Neural cell (in vitro differentiated cells): ENCODE results near the gene ASAP3. TPM values are rescaled to one million over a fixed set of nuclear protein-coding genes. Genes with fewer than 3 reads are reported as not detected.

Source experiments
- H2AFZ ChIP-seq: fragments of 200-600, 300-800 bp; sonication (generic), shearing (Covaris generic); 2 replicates; pipeline ENCODE4 v1.6.0; 2014; ENCODE audit warnings: low read depth, mild to moderate bottlenecking, antibody characterized with exemption, low read length, moderate library complexity
- H3F3A ChIP-seq: fragments of 200-600 bp; shearing (Covaris generic); 2 replicates; pipeline ENCODE4 v1.6.1; 2016; ENCODE audit warnings: mild to moderate bottlenecking, moderate library complexity, mixed read lengths, antibody characterized with exemption, low read length; ENCODE audit not compliant: insufficient read depth, poor library complexity, severe bottlenecking
- H3K27ac ChIP-seq: fragments of 200-600, 300-800 bp; sonication (generic), shearing (Covaris generic); 2 replicates; pipeline ENCODE4 v1.5.1; 2014; ENCODE audit warnings: mild to moderate bottlenecking, low read length, moderate library complexity
- H3K27me3 ChIP-seq: fragments of 300-800, 200-600 bp; sonication (generic), shearing (Covaris generic); 2 replicates; pipeline ENCODE4 v1.6.0; 2014; ENCODE audit warnings: mild to moderate bottlenecking, low read depth, low read length, moderate library complexity; ENCODE audit not compliant: insufficient read depth
- H3K36me3 ChIP-seq: fragments of 300-800, 200-600 bp; sonication (generic), shearing (Covaris generic); 2 replicates; pipeline ENCODE4 v1.5.1; 2014; ENCODE audit warnings: mild to moderate bottlenecking, antibody characterized with exemption, low read length, moderate library complexity; ENCODE audit not compliant: insufficient read depth
- H3K4me2 ChIP-seq: fragments of 300-800, 200-600 bp; sonication (generic), shearing (Covaris generic); 2 replicates; pipeline ENCODE4 v1.6.0; 2014; ENCODE audit warnings: mild to moderate bottlenecking, low read length
- H3K4me3 ChIP-seq: fragments of 300-800, 200-600 bp; sonication (generic), shearing (Covaris generic); 2 replicates; pipeline ENCODE4 v1.5.1; 2014; ENCODE audit warnings: mild to moderate bottlenecking, low read length, moderate library complexity
- H3K79me2 ChIP-seq: fragments of 200-600 bp; shearing (Covaris generic); replicated peaks from 2 replicates; pipeline ENCODE4 v1.6.0; 2014; ENCODE audit warnings: mild to moderate bottlenecking, low read length, moderate library complexity; ENCODE audit not compliant: insufficient read depth
- H3K9ac ChIP-seq: fragments of 300-800, 200-600 bp; sonication (generic), shearing (Covaris generic); 2 replicates; pipeline ENCODE4 v1.6.1; 2016; ENCODE audit warnings: mild to moderate bottlenecking, low read length, mixed read lengths
- H3K9me2 ChIP-seq: fragments of 200-600 bp; shearing (Covaris generic); 2 replicates; pipeline ENCODE4 v1.6.1; 2016; ENCODE audit warnings: mild to moderate bottlenecking, low read length, mixed read lengths; ENCODE audit not compliant: insufficient read depth
- H3K9me3 ChIP-seq: fragments of 200-600, 300-800 bp; sonication (generic), shearing (Covaris generic); 2 replicates; pipeline ENCODE4 v1.6.1; 2016; ENCODE audit warnings: mild to moderate bottlenecking, mixed run types, low read length, moderate library complexity, mixed read lengths
- H4K20me1 ChIP-seq: fragments of 200-600 bp; shearing (Covaris generic); 2 replicates; pipeline ENCODE4 v1.6.1; 2016; ENCODE audit warnings: mild to moderate bottlenecking, mixed run types; ENCODE audit not compliant: insufficient read depth
- CTCF ChIP-seq: fragments of 450-650 bp; IDR thresholded peaks from 2 replicates; pipeline ENCODE4 v1.5.1; 2014; ENCODE audit warnings: antibody characterized with exemption, mild to moderate bottlenecking, moderate library complexity; ENCODE audit not compliant: poor library complexity, severe bottlenecking
- EP300 ChIP-seq: fragments of 450-650 bp; conservative IDR thresholded peaks from 2 replicates; pipeline ENCODE4 v1.6.1; 2014; ENCODE audit warnings: antibody characterized with exemption, mild to moderate bottlenecking, moderate library complexity; ENCODE audit not compliant: poor library complexity, severe bottlenecking
- EZH2 ChIP-seq: fragments of 200-600, 300-800 bp; shearing (Covaris generic), sonication (generic); IDR thresholded peaks from 2 replicates; pipeline ENCODE4 v1.6.1; 2014; ENCODE audit warnings: antibody characterized with exemption, low read length, borderline replicate concordance, mild to moderate bottlenecking; ENCODE audit not compliant: insufficient read depth, poor library complexity, severe bottlenecking
- MXI1 ChIP-seq: fragments of 450-650 bp; conservative IDR thresholded peaks from 2 replicates; pipeline ENCODE4 v1.6.1; 2014; ENCODE audit warnings: antibody characterized with exemption, mild to moderate bottlenecking; ENCODE audit not compliant: poor library complexity, severe bottlenecking
- POLR2AphosphoS5 ChIP-seq: IDR thresholded peaks from 2 replicates; pipeline ENCODE4 v1.6.1; 2012
- RAD21 ChIP-seq: fragments of 450-650 bp; conservative IDR thresholded peaks from 2 replicates; pipeline ENCODE4 v1.6.1; 2014; ENCODE audit warnings: antibody characterized with exemption, mild to moderate bottlenecking, moderate library complexity
- REST ChIP-seq: IDR thresholded peaks from 2 replicates; pipeline ENCODE4 v1.6.1; 2012; ENCODE audit warnings: borderline replicate concordance
- SMC3 ChIP-seq: fragments of 450-650 bp; conservative IDR thresholded peaks from 2 replicates; pipeline ENCODE4 v1.6.1; 2014; ENCODE audit warnings: antibody characterized with exemption, mild to moderate bottlenecking, moderate library complexity; ENCODE audit not compliant: poor library complexity
- TAF1 ChIP-seq: IDR thresholded peaks from 2 replicates; pipeline ENCODE4 v1.6.1; 2012; ENCODE audit warnings: low read depth
- polyA plus RNA-seq: library from polyadenylated mRNA; depleted of rRNA; stranded (reverse); fragments of >200 nt; gene quantifications from 2 replicates; pipeline ENCODE4 v1.2.3, GENCODE V29; 2014

Gene ASAP3
- polyA plus RNA-seq, 1 donor from 2014 or later, result 24.9 TPM

- Histone ChIP-seq H3K9me2 (no peaks in the 10 kb centered on the region), H3K4me2 (no peak overlapping the region), H3K4me3 (no peak overlapping the region), H3K9me3 (no peaks in the 10 kb centered on the region), H2AFZ (no peak overlapping the region), H3F3A (no peaks in the 10 kb centered on the region), H3K27ac (no peak overlapping the region), H3K27me3 (peaks cover 15% of the 10 kb centered on the region), H3K79me2 (no peaks in the 10 kb centered on the region), H3K9ac (no peak overlapping the region), H4K20me1 (no peaks in the 10 kb centered on the region), H3K36me3 (no peaks in the 10 kb centered on the region)
- TF ChIP-seq MXI1 (no peak), POLR2AphosphoS5 (no peak), REST (no peak)
Measured at GRCh38 chr1:23419180-23419579, 64.8 kb downstream of the ASAP3 start.

GRCh38 chr1:23417570-23417969 lies 66.4 kb downstream of the ASAP3 start:
- H3K9me2 ChIP-seq, result no peaks in the 10 kb centered on the region
- no peaks in the 10 kb centered on the region for H3F3A ChIP-seq
- TF ChIP-seq EP300, result no peak
- no peak overlapping the region for H2AFZ ChIP-seq
- no peaks in the 10 kb centered on the region for H3K79me2 ChIP-seq
- no peak overlapping the region for H3K4me3 ChIP-seq
- H4K20me1 ChIP-seq, result no peaks in the 10 kb centered on the region
- no peak overlapping the region for H3K4me2 ChIP-seq
- H3K27me3 ChIP-seq, result no peaks in the 10 kb centered on the region
- no peaks in the 10 kb centered on the region for H3K9me3 ChIP-seq
- H3K36me3 ChIP-seq, result no peaks in the 10 kb centered on the region
- no peak overlapping the region for H3K9ac ChIP-seq
- H3K27ac ChIP-seq, result no peak overlapping the region

- Histone ChIP-seq H3K9me2 (no peaks in the 10 kb centered on the region), H3K27me3 (no peaks in the 10 kb centered on the region), H3K79me2 (no peaks in the 10 kb centered on the region), H2AFZ (no peak overlapping the region), H3K4me2 (no peak overlapping the region), H3K36me3 (no peaks in the 10 kb centered on the region), H3K9ac (no peak overlapping the region), H4K20me1 (no peaks in the 10 kb centered on the region), H3K4me3 (no peak overlapping the region), H3K27ac (no peak overlapping the region), H3F3A (no peaks in the 10 kb centered on the region), H3K9me3 (no peaks in the 10 kb centered on the region)
- TF ChIP-seq RAD21, result no peak
- no peak for TF ChIP-seq MXI1
- no peak for TF ChIP-seq TAF1
- TF ChIP-seq SMC3, result no peak
- TF ChIP-seq CTCF, result no peak
- no peak for TF ChIP-seq EZH2
- no peak for TF ChIP-seq EP300
- TF ChIP-seq REST, result no peak
- no peak for TF ChIP-seq POLR2AphosphoS5
Measured at GRCh38 chr1:23416964-23417363, 67.0 kb downstream of the ASAP3 start.
